Measurements from ENCODE around the gene VARS1. TPM values are rescaled to one million over a fixed set of nuclear protein-coding genes. Genes with fewer than 3 reads are reported as not detected.
A peak's percentile ranks its signal among the peaks of the same experiment; 100 is the strongest.

VARS1 gene
- total and polyA plus RNA-seq, 10 donors, result 31.1 to 97.3 (median 49.4) TPM

GRCh38 chr6:31776989-31777666 is 18.4 kb downstream of the VARS1 start, which contains the start of gene VWA7:
Gene VWA7, minus strand, starts transcription at chr6:31777328. Its CDS starts 549 bp downstream, at chr6:31776779.
- Histone ChIP-seq H3K27ac (peak within 1 kb of the TSS in 6 of 8 donors; percentile 7 to 80 (median 32)), H3K9me3 (no peaks in the 10 kb centered on the region), H3K27me3 (replicated peaks in 1 of 7) (no peaks in the 10 kb centered on the region), H3K4me1 (peaks cover 9 to 42% (median 26%) of the 10 kb centered on the region in 6 donors), H3K4me3 (peak within 1 kb of the TSS in 1 of 8 donors; percentile 44), H3K36me3 (peaks cover 0 to 47% (median 41%) of the 10 kb centered on the region in 6 donors)
- intact Hi-C loops (cut with DNase I; ENCODE audit: low total_unique reads), result no loop called here
- 8 to 18% (median 14%) methylated on average over 11 to 15 of the region's 15 CpGs for WGBS, 5 donors
- peak; percentile 90 for DNase-seq
- TF ChIP-seq POLR2AphosphoS5 (IDR thresholded peaks at IDR 0.05) (peak; percentile 77 to 85 (median 78)), POLR2A (IDR thresholded peaks at IDR 0.05) (no peak)
- TF ChIP-seq, protein P1, sequence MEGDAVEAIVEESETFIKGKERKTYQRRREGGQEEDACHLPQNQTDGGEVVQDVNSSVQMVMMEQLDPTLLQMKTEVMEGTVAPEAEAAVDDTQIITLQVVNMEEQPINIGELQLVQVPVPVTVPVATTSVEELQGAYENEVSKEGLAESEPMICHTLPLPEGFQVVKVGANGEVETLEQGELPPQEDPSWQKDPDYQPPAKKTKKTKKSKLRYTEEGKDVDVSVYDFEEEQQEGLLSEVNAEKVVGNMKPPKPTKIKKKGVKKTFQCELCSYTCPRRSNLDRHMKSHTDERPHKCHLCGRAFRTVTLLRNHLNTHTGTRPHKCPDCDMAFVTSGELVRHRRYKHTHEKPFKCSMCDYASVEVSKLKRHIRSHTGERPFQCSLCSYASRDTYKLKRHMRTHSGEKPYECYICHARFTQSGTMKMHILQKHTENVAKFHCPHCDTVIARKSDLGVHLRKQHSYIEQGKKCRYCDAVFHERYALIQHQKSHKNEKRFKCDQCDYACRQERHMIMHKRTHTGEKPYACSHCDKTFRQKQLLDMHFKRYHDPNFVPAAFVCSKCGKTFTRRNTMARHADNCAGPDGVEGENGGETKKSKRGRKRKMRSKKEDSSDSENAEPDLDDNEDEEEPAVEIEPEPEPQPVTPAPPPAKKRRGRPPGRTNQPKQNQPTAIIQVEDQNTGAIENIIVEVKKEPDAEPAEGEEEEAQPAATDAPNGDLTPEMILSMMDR (IDR thresholded peaks at IDR 0.05 in 8 of 11, conservative IDR thresholded peaks at IDR 0.05 in 3 of 11), result no peak

DNA sequence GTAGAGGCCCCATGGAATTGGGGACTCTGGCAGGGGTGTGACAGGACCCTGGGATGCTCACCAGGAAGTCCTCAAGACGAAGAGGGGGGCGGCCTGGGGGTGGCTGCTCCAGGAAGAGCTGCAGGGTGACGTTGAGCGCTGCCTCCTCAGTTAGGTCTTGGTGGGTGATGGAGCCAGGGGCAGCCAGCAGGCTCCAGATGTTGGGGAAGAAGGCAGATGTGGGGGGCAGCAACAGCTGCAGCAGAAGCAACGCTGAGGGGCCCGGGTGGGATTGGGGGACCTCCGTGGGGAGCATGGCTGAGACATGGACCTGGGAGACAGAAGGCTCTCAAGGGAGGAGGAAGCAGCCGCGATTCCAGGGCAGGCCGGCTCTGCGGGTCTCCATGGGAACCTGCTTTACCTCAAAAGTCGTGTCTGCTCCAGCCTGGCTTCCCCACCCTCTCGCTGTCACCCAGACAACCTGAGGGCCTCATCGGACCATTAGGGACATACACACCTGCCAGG is 19.0 kb downstream of the VARS1 start:
- intact Hi-C loops (cut with DNase I; ENCODE audit: low total_unique reads), result no loop called here
- TF ChIP-seq, protein P1 (IDR thresholded peaks at IDR 0.05 in 8 of 11, conservative IDR thresholded peaks at IDR 0.05 in 3 of 11), result no peak
- TF ChIP-seq POLR2AphosphoS5 (IDR thresholded peaks at IDR 0.05), result no peak
- no peak for TF ChIP-seq POLR2A (IDR thresholded peaks at IDR 0.05)
- Histone ChIP-seq H3K27ac (peak overlapping the region in 6 of 8 donors; percentile 7 to 80 (median 32)), H3K4me1 (peaks cover 9 to 47% (median 29%) of the 10 kb centered on the region in 6 donors), H3K4me3 (peak overlapping the region in 1 of 8 donors; percentile 44), H3K9me3 (no peaks in the 10 kb centered on the region), H3K27me3 (replicated peaks in 1 of 7) (no peaks in the 10 kb centered on the region), H3K36me3 (peaks cover 0 to 41% (median 35%) of the 10 kb centered on the region in 6 donors)
- peak; percentile 70 for DNase-seq
- WGBS, 5 donors, result 19 to 40% (median 31%) methylated on average over 11 to 14 of the region's 14 CpGs

- H3K4me3 ChIP-seq, result no peak overlapping the region
- WGBS, 5 donors, result 82 to 85% (median 84%) methylated on average over 30 to 32 of the region's 32 CpGs
- DNase-seq, result no peak
These were observed 19.7 kb downstream of the VARS1 start for GRCh38 chr6:31775633-31776484.

More at GRCh38 chr6:31775633-31776484, 19.7 kb downstream of the VARS1 start:
- no peaks in the 10 kb centered on the region for H3K27me3 ChIP-seq (replicated peaks in 1 of 7)
- H3K4me1 ChIP-seq, result peaks cover 9 to 54% (median 29%) of the 10 kb centered on the region in 6 donors
- peaks cover 0 to 34% (median 28%) of the 10 kb centered on the region in 6 donors for H3K36me3 ChIP-seq
- TF ChIP-seq POLR2A (IDR thresholded peaks at IDR 0.05) (no peak), POLR2AphosphoS5 (IDR thresholded peaks at IDR 0.05) (no peak)
- TF ChIP-seq, protein P1 (IDR thresholded peaks at IDR 0.05 in 8 of 11, conservative IDR thresholded peaks at IDR 0.05 in 3 of 11), result no peak
- peak overlapping the region in 1 of 8 donors; percentile 69 for H3K27ac ChIP-seq
- intact Hi-C loops (cut with DNase I; ENCODE audit: low total_unique reads), result no loop called here
- H3K9me3 ChIP-seq, result no peaks in the 10 kb centered on the region
